ENCODE data around the gene SELP. TPM values are rescaled to one million over a fixed set of nuclear protein-coding genes. Genes with fewer than 3 reads are reported as not detected.

SELP gene
- total and polyA plus RNA-seq, 4 experiments from 2014 or later, result 1.4 to 2.2 (median 1.9) TPM; not detected in 1

- no peaks in the 10 kb centered on the region for H3K27me3 ChIP-seq (ENCODE audit: insufficient read depth, low read length)
- peaks cover 18% of the 10 kb centered on the region for H3K4me1 ChIP-seq (ENCODE audit: insufficient read depth, low read length)
- Mint-ChIP-seq H3K4me3 (peak overlapping the region in 1 of 8 donors; percentile 26), H3K27me3 (no peaks in the 10 kb centered on the region), H3K36me3 (no peaks in the 10 kb centered on the region), H3K9me3 (no peaks in the 10 kb centered on the region), H3K27ac (no peak overlapping the region), H3K4me1 (peaks cover 5 to 23% (median 16%) of the 10 kb centered on the region in 4 donors)
- H3K27ac ChIP-seq (ENCODE audit: low read depth, low read length), result no peak overlapping the region
- H3K4me3 ChIP-seq (ENCODE audit: low read length in 2 of 2), result no peak overlapping the region
- DNase-seq, result no peak
- CTCF ChIA-PET (ENCODE audit: partially characterized antibody), result interaction anchor here (1.1 to 3.7 kb wide), 3 partner anchors 7 to 84 kb away, joined by 4 to 24 read pairs (median 4); no protein-coding TSS in a partner anchor
- intact Hi-C loops (cut with micrococcal nuclease), result no loop called here
- no peaks in the 10 kb centered on the region for H3K36me3 ChIP-seq (ENCODE audit: insufficient read depth, low read length)
- H3K9me3 ChIP-seq (ENCODE audit: control insufficient read depth in 1 of 2, low read length in 2 of 2), result no peaks in the 10 kb centered on the region
- POLR2A ChIA-PET (ENCODE audit: partially characterized antibody), result interaction anchor here (1.3 to 1.9 kb wide), 4 partner anchors 8 to 82 kb away, joined by 3 to 7 read pairs (median 4); no protein-coding TSS in a partner anchor
Measured at GRCh38 chr1:169610108-169610507, 19.8 kb downstream of the SELP start.

GRCh38 chr1:169608226-169608625, 21.7 kb downstream of the SELP start:
- no peaks in the 10 kb centered on the region for H3K9me3 ChIP-seq (ENCODE audit: control insufficient read depth in 1 of 2, low read length in 2 of 2)
- ChIA-PET CTCF (ENCODE audit: partially characterized antibody) (no interaction called here), POLR2A (ENCODE audit: partially characterized antibody) (no interaction called here)
- no peaks in the 10 kb centered on the region for H3K27me3 ChIP-seq (ENCODE audit: insufficient read depth, low read length)
- no peak overlapping the region for H3K4me3 Mint-ChIP-seq
- H3K27ac ChIP-seq (ENCODE audit: low read depth, low read length), result no peak overlapping the region
- no peaks in the 10 kb centered on the region for H3K27me3 Mint-ChIP-seq
- H3K27ac Mint-ChIP-seq, result peak overlapping the region in 2 of 7 donors; percentile 3 to 61
- no peak overlapping the region for H3K4me3 ChIP-seq (ENCODE audit: low read length in 2 of 2)
- H3K36me3 Mint-ChIP-seq, result no peaks in the 10 kb centered on the region
- intact Hi-C loops (cut with micrococcal nuclease), result no loop called here
- no peaks in the 10 kb centered on the region for H3K36me3 ChIP-seq (ENCODE audit: insufficient read depth, low read length)
- peaks cover 20 to 41% (median 33%) of the 10 kb centered on the region in 4 donors for H3K4me1 Mint-ChIP-seq
- DNase-seq, result no peak
- peaks cover 0 to 4% (median 0%) of the 10 kb centered on the region in 8 donors for H3K9me3 Mint-ChIP-seq
- H3K4me1 ChIP-seq (ENCODE audit: insufficient read depth, low read length), result peaks cover 35% of the 10 kb centered on the region

GRCh38 chr1:169604781-169605560, 25.0 kb downstream of the SELP start:
- DNase-seq, result peak; percentile 68 to 86 (median 82)
- Mint-ChIP-seq H3K4me1 (peaks cover 41 to 67% (median 56%) of the 10 kb centered on the region in 4 donors), H3K27ac (peak overlapping the region; percentile 48 to 91 (median 77)), H3K27me3 (no peaks in the 10 kb centered on the region), H3K4me3 (peak overlapping the region; percentile 7 to 74 (median 50)), H3K9me3 (peaks cover 0 to 4% (median 0%) of the 10 kb centered on the region in 8 donors), H3K36me3 (no peaks in the 10 kb centered on the region)
- Histone ChIP-seq H3K9me3 (ENCODE audit: control insufficient read depth in 1 of 2, low read length in 2 of 2) (no peaks in the 10 kb centered on the region), H3K4me3 (ENCODE audit: low read length in 2 of 2) (peak overlapping the region in 1 of 2 donors; percentile 30), H3K27me3 (ENCODE audit: insufficient read depth, low read length) (no peaks in the 10 kb centered on the region), H3K36me3 (ENCODE audit: insufficient read depth, low read length) (no peaks in the 10 kb centered on the region), H3K27ac (ENCODE audit: low read depth, low read length) (peak overlapping the region; percentile 25), H3K4me1 (ENCODE audit: insufficient read depth, low read length) (peaks cover 60% of the 10 kb centered on the region)
- CTCF ChIA-PET (ENCODE audit: partially characterized antibody), result interaction anchor here (0.9 to 4.9 kb wide), 7 partner anchors 19 to 205 kb away, joined by 3 to 161 read pairs (median 9); partner anchors contain the start of gene F5
- POLR2A ChIA-PET (ENCODE audit: partially characterized antibody), result interaction anchor here (0.6 to 7.7 kb wide), 14 partner anchors 10 to 108 kb away, joined by 3 to 216 read pairs (median 6); partner anchors contain the start of gene F5
- intact Hi-C loops (cut with micrococcal nuclease), result loop anchor here (2.0 kb wide), 2 partner anchors 54 to 190 kb away; partner anchors contain the start of gene METTL18

GRCh38 chr1:169601096-169601881, 28.6 kb downstream of the SELP start:
- Histone ChIP-seq H3K4me1 (ENCODE audit: insufficient read depth, low read length) (peaks cover 53% of the 10 kb centered on the region), H3K9me3 (ENCODE audit: control insufficient read depth in 1 of 2, low read length in 2 of 2) (no peaks in the 10 kb centered on the region), H3K27me3 (ENCODE audit: insufficient read depth, low read length) (no peaks in the 10 kb centered on the region), H3K4me3 (ENCODE audit: low read length in 2 of 2) (no peak overlapping the region), H3K27ac (ENCODE audit: low read depth, low read length) (no peak overlapping the region), H3K36me3 (ENCODE audit: insufficient read depth, low read length) (no peaks in the 10 kb centered on the region)
- Mint-ChIP-seq H3K36me3 (no peaks in the 10 kb centered on the region), H3K4me1 (peaks cover 38 to 58% (median 49%) of the 10 kb centered on the region in 4 donors), H3K9me3 (peaks cover 0 to 4% (median 0%) of the 10 kb centered on the region in 8 donors), H3K27ac (peak overlapping the region; percentile 39 to 86 (median 67)), H3K27me3 (no peaks in the 10 kb centered on the region), H3K4me3 (peak overlapping the region in 4 of 8 donors; percentile 15 to 66 (median 20))
- CTCF ChIA-PET (ENCODE audit: partially characterized antibody), result interaction anchor here (0.9 to 4.9 kb wide), 45 partner anchors 9 to 208 kb away, joined by 3 to 246 read pairs (median 7); partner anchors contain the start of genes F5, METTL18 and SELP
- intact Hi-C loops (cut with micrococcal nuclease), result loop anchor here (1.0 kb wide), 5 partner anchors 15 to 208 kb away; partner anchors contain the start of gene F5
- POLR2A ChIA-PET (ENCODE audit: partially characterized antibody), result interaction anchor here (0.8 to 7.7 kb wide), 17 partner anchors 9 to 293 kb away, joined by 3 to 216 read pairs (median 8); partner anchors contain the start of genes F5 and METTL18
- DNase-seq, result peak in 4 of 5 donors; percentile 21 to 34 (median 30)

GRCh38 chr1:169595764-169596711, 33.9 kb downstream of the SELP start:
- Mint-ChIP-seq H3K27me3 (no peaks in the 10 kb centered on the region), H3K9me3 (peaks cover 0 to 2% (median 0%) of the 10 kb centered on the region in 8 donors), H3K4me1 (peaks cover 4 to 7% (median 5%) of the 10 kb centered on the region in 4 donors), H3K4me3 (no peak overlapping the region), H3K27ac (no peak overlapping the region), H3K36me3 (no peaks in the 10 kb centered on the region)
- POLR2A ChIA-PET (ENCODE audit: partially characterized antibody), result interaction anchor here (0.8 to 2.3 kb wide), 4 partner anchors 9 to 111 kb away, joined by 3 to 9 read pairs (median 6); partner anchors contain the start of gene F5
- H3K27ac ChIP-seq (ENCODE audit: low read depth, low read length), result no peak overlapping the region
- H3K9me3 ChIP-seq (ENCODE audit: control insufficient read depth in 1 of 2, low read length in 2 of 2), result no peaks in the 10 kb centered on the region
- no peaks in the 10 kb centered on the region for H3K36me3 ChIP-seq (ENCODE audit: insufficient read depth, low read length)
- H3K27me3 ChIP-seq (ENCODE audit: insufficient read depth, low read length), result no peaks in the 10 kb centered on the region
- H3K4me3 ChIP-seq (ENCODE audit: low read length in 2 of 2), result no peak overlapping the region
- intact Hi-C loops (cut with micrococcal nuclease), result no loop called here
- peak in 1 of 5 donors; percentile 9 for DNase-seq
- peaks cover 8% of the 10 kb centered on the region for H3K4me1 ChIP-seq (ENCODE audit: insufficient read depth, low read length)
- CTCF ChIA-PET (ENCODE audit: partially characterized antibody), result interaction anchor here (0.8 to 3.3 kb wide), 9 partner anchors 10 to 116 kb away, joined by 3 to 12 read pairs (median 4); partner anchors contain the start of gene F5

- no peak overlapping the region for H3K27ac Mint-ChIP-seq
- peaks cover 0 to 6% (median 0%) of the 10 kb centered on the region in 4 donors for H3K4me1 Mint-ChIP-seq
- intact Hi-C loops (cut with micrococcal nuclease), result no loop called here
- H3K4me3 Mint-ChIP-seq, result no peak overlapping the region
- H3K4me3 ChIP-seq (ENCODE audit: low read length in 2 of 2), result no peak overlapping the region
- H3K27me3 ChIP-seq (ENCODE audit: insufficient read depth, low read length), result no peaks in the 10 kb centered on the region
- H3K9me3 ChIP-seq (ENCODE audit: control insufficient read depth in 1 of 2, low read length in 2 of 2), result no peaks in the 10 kb centered on the region
- DNase-seq, result no peak
- H3K27me3 Mint-ChIP-seq, result no peaks in the 10 kb centered on the region
- H3K4me1 ChIP-seq (ENCODE audit: insufficient read depth, low read length), result peaks cover 7% of the 10 kb centered on the region
- no peaks in the 10 kb centered on the region for H3K36me3 Mint-ChIP-seq
- no peaks in the 10 kb centered on the region for H3K36me3 ChIP-seq (ENCODE audit: insufficient read depth, low read length)
- H3K9me3 Mint-ChIP-seq, result peaks cover 0 to 2% (median 0%) of the 10 kb centered on the region in 8 donors
- POLR2A ChIA-PET (ENCODE audit: partially characterized antibody), result no interaction called here
- H3K27ac ChIP-seq (ENCODE audit: low read depth, low read length), result no peak overlapping the region
- CTCF ChIA-PET (ENCODE audit: partially characterized antibody), result interaction anchor here (1.2 to 3.3 kb wide), 2 partner anchors 16 to 118 kb away, joined by 4 to 12 read pairs; no protein-coding TSS in a partner anchor
Measured at GRCh38 chr1:169594391-169594790, 35.5 kb downstream of the SELP start.
